Activated CD4-positive, alpha-beta T cell treated with anti-CD3 and anti-CD28 coated beads, Interleukin-2, Interleukin-4, amounts not matched to agents 100 ng/mL and 50 ng/mL, durations not matched to agents 16 hours and 8 hours (primary cell): ENCODE results near the gene GADD45B.
A peak's percentile ranks its signal among the peaks of the same experiment; 100 is the strongest.
"Not testable (repeated sequence)": the region's sequence is repeated elsewhere in the genome, so short reads cannot be mapped to it uniquely, and the experiment has no call there.

Experiments
- DNase-seq: peaks from one replicate; pipeline ENCODE4 v3.0.0-alpha.2; 2020; ENCODE audit warnings: low spot score

GADD45B gene

GRCh38 chr19:2469102-2469914 is 6.6 kb upstream of the GADD45B start:
- DNase-seq: peak; percentile 75

- DNase-seq: not testable (repeated sequence)
These were observed 6.1 kb upstream of the GADD45B start for GRCh38 chr19:2469915-2470200.

GRCh38 chr19:2474232-2475017 is 1.5 kb upstream of the GADD45B start:
- DNase-seq: peak; percentile 84

GRCh38 chr19:2475018-2475701 is 767 bp upstream of the GADD45B start:
- DNase-seq: peak; percentile 50

GRCh38 chr19:2476451-2477140 is 669 bp downstream of the GADD45B start:
- peak; percentile 65 for DNase-seq

- no peak for DNase-seq
These were observed 1.3 kb downstream of the GADD45B start for GRCh38 chr19:2477141-2477710.

GRCh38 chr19:2477732-2478191 is 1.8 kb downstream of the GADD45B start:
- peak; percentile 30 for DNase-seq

- DNase-seq: peak; percentile 53
These were observed 2.4 kb downstream of the GADD45B start for GRCh38 chr19:2478278-2478755.

- peak; percentile 48 for DNase-seq
These were observed 3.0 kb downstream of the GADD45B start for GRCh38 chr19:2478756-2479555.

GRCh38 chr19:2479556-2480194 is 3.7 kb downstream of the GADD45B start:
- no peak for DNase-seq

- no peak for DNase-seq
These were observed 5.5 kb downstream of the GADD45B start for GRCh38 chr19:2481466-2481865.

GRCh38 chr19:2482354-2483038 is 6.6 kb downstream of the GADD45B start:
- no peak for DNase-seq

GRCh38 chr19:2483084-2483483 is 7.2 kb downstream of the GADD45B start:
- DNase-seq: no peak

- DNase-seq: no peak
These were observed 7.7 kb downstream of the GADD45B start for GRCh38 chr19:2483484-2484151.

GRCh38 chr19:2484178-2484937 is 8.4 kb downstream of the GADD45B start:
- DNase-seq: no peak

- no peak for DNase-seq
These were observed 9.5 kb downstream of the GADD45B start for GRCh38 chr19:2485428-2485827.

- DNase-seq: no peak
These were observed 11.2 kb downstream of the GADD45B start for GRCh38 chr19:2487090-2487489.

GRCh38 chr19:2487842-2488241 is 11.9 kb downstream of the GADD45B start:
- no peak for DNase-seq
